Activated T-cell treated with anti-CD3 and anti-CD28 coated beads, Interleukin-2, amount 50 U/mL, for 4 hours (primary cell): ENCODE data around the gene REXO2. TPM values are rescaled to one million over a fixed set of nuclear protein-coding genes. Genes with fewer than 3 reads are reported as not detected.

Source experiments
- ATAC-seq, 2 donors: fragments of 200-7000 bp; cut with Tn5 transposase; one replicate each; pipeline ENCODE4 v1.10.0; 2021
- DNase-seq: peaks from one replicate; pipeline ENCODE4 v3.0.0-alpha.2; 2020
- H3K27me3 Mint-ChIP-seq: one replicate; pipeline ENCODE4 v1.8.0; 2021; ENCODE audit warnings: low read depth, mixed read lengths
- H3K36me3 Mint-ChIP-seq: one replicate; pipeline ENCODE4 v1.8.0; 2022; ENCODE audit warnings: mixed read lengths; ENCODE audit not compliant: insufficient read depth
- H3K4me1 Mint-ChIP-seq: one replicate; pipeline ENCODE4 v1.8.0; 2021; ENCODE audit warnings: low read depth, mixed read lengths
- H3K4me3 Mint-ChIP-seq: one replicate; pipeline ENCODE4 v1.8.0; 2021; ENCODE audit warnings: mild to moderate bottlenecking, moderate library complexity, mixed read lengths
- H3K9me3 Mint-ChIP-seq: one replicate; pipeline ENCODE4 v1.8.0; 2021; ENCODE audit warnings: mixed read lengths
- total RNA-seq, 3 donors: library from RNA; stranded (reverse); gene quantifications; one replicate each; pipeline ENCODE4 v1.2.1, GENCODE V29; 2021

The REXO2 gene
- total RNA-seq, 3 donors from 2014 or later, result 62.5 to 68.4 (median 66.5) TPM

GRCh38 chr11:114416441-114416961 is 22.8 kb upstream of the REXO2 start:
- H3K36me3 Mint-ChIP-seq, result peaks cover 4% of the 10 kb centered on the region
- H3K9me3 Mint-ChIP-seq, result no peaks in the 10 kb centered on the region
- H3K4me1 Mint-ChIP-seq, result no peaks in the 10 kb centered on the region
- ATAC-seq (no peak), DNase-seq (no peak)
- no peaks in the 10 kb centered on the region for H3K27me3 Mint-ChIP-seq
- H3K4me3 Mint-ChIP-seq, result no peak overlapping the region

- no peaks in the 10 kb centered on the region for H3K27me3 Mint-ChIP-seq
- peaks cover 18% of the 10 kb centered on the region for H3K9me3 Mint-ChIP-seq
- H3K4me3 Mint-ChIP-seq, result no peak overlapping the region
- no peaks in the 10 kb centered on the region for H3K36me3 Mint-ChIP-seq
- no peak for ATAC-seq
- no peaks in the 10 kb centered on the region for H3K4me1 Mint-ChIP-seq
- DNase-seq, result no peak
Measured at GRCh38 chr11:114426280-114426679, 13.0 kb upstream of the REXO2 start.

DNA sequence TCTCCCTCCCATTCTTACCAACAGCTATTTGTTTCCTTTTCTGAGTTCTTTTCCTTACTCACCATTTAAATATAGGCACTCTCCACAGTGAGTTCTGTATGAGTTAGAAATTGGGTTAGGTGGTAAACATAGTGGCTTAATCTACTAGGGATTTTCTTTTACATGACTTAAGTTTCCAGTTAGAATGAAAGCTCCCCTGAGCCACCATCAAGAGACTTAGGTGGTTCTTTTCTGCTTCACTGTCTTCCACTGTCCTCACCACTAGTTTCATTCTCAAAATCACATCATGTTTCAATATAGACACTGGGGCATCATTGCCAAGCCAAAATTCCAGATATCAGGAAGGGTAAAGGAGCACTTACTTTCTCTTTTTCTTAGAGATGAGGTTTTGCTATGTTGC is 9.0 kb upstream of the REXO2 start:
- H3K36me3 Mint-ChIP-seq, result no peaks in the 10 kb centered on the region
- DNase-seq (no peak), ATAC-seq (no peak)
- H3K4me1 Mint-ChIP-seq, result no peaks in the 10 kb centered on the region
- no peaks in the 10 kb centered on the region for H3K27me3 Mint-ChIP-seq
- peaks cover under 1% of the 10 kb centered on the region for H3K9me3 Mint-ChIP-seq
- H3K4me3 Mint-ChIP-seq, result no peak overlapping the region

DNA sequence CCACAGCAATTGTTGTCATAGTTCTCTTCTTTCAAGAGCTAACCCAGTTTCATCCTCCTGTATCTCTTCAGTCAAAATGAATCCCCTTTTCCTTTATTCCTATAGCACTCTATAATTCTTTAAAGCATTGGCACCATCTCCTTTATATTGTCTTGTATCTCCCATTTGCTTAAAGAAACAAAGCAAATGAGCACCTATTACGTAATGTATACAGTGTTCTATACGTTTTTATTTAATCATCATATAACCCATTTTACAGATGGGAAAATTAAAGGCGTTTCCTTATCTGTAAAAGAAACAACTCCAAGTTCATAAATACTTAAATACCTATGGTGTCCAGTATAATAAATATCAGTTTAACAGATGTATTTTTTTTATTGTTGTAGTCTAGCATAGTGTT is 6.4 kb upstream of the REXO2 start:
- H3K4me3 Mint-ChIP-seq, result no peak overlapping the region
- H3K4me1 Mint-ChIP-seq, result no peaks in the 10 kb centered on the region
- H3K36me3 Mint-ChIP-seq, result no peaks in the 10 kb centered on the region
- ATAC-seq (no peak), DNase-seq (no peak)
- no peaks in the 10 kb centered on the region for H3K9me3 Mint-ChIP-seq
- peaks cover 2% of the 10 kb centered on the region for H3K27me3 Mint-ChIP-seq

- Mint-ChIP-seq H3K9me3 (no peaks in the 10 kb centered on the region), H3K27me3 (peaks cover 2% of the 10 kb centered on the region), H3K4me3 (no peak overlapping the region), H3K4me1 (no peaks in the 10 kb centered on the region), H3K36me3 (no peaks in the 10 kb centered on the region)
- ATAC-seq (no peak), DNase-seq (no peak)
Measured at GRCh38 chr11:114433376-114433775, 5.9 kb upstream of the REXO2 start.

- no peaks in the 10 kb centered on the region for H3K9me3 Mint-ChIP-seq
- H3K4me1 Mint-ChIP-seq, result peaks cover 27% of the 10 kb centered on the region
- peaks cover 8% of the 10 kb centered on the region for H3K36me3 Mint-ChIP-seq
- H3K27me3 Mint-ChIP-seq, result peaks cover 2% of the 10 kb centered on the region
- DNase-seq, result no peak
- no peak overlapping the region for H3K4me3 Mint-ChIP-seq
- no peak for ATAC-seq
Measured at GRCh38 chr11:114438303-114438702, 964 bp upstream of the REXO2 start.

GRCh38 chr11:114440121-114440860 is 1.0 kb downstream of the REXO2 start:
- Mint-ChIP-seq H3K4me1 (peaks cover 27% of the 10 kb centered on the region), H3K36me3 (peaks cover 18% of the 10 kb centered on the region), H3K9me3 (no peaks in the 10 kb centered on the region), H3K27me3 (peaks cover 2% of the 10 kb centered on the region), H3K4me3 (peak overlapping the region; percentile 97)
- ATAC-seq, result no peak
- no peak for DNase-seq

- Mint-ChIP-seq H3K4me3 (peak overlapping the region; percentile 48), H3K36me3 (peaks cover 22% of the 10 kb centered on the region), H3K27me3 (no peaks in the 10 kb centered on the region), H3K4me1 (peaks cover 27% of the 10 kb centered on the region), H3K9me3 (no peaks in the 10 kb centered on the region)
- DNase-seq (no peak), ATAC-seq (no peak)
Measured at GRCh38 chr11:114440971-114441763, 1.9 kb downstream of the REXO2 start.

- H3K36me3 Mint-ChIP-seq, result peaks cover 27% of the 10 kb centered on the region
- H3K9me3 Mint-ChIP-seq, result no peaks in the 10 kb centered on the region
- no peak overlapping the region for H3K4me3 Mint-ChIP-seq
- DNase-seq (no peak), ATAC-seq (no peak)
- H3K27me3 Mint-ChIP-seq, result no peaks in the 10 kb centered on the region
- peaks cover 27% of the 10 kb centered on the region for H3K4me1 Mint-ChIP-seq
Measured at GRCh38 chr11:114441921-114442320, 2.7 kb downstream of the REXO2 start.

DNA sequence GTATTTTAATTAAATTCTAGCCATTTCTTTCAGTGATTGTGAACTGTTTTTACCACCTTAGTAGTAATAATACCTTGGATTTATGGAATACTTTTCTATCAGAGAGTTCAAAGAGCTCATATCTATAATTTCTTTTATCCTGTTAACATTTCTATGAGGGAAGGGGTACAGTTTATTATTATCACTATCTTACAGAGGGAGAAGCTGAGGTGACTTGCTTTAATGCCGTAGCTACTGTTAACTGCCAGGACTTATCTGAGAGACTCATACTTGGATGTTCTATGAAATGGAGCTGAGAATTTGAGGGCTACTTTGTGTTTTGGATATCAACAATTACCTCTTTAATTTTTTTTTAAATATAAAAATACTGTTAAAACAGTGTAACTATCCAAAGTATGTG is 3.3 kb downstream of the REXO2 start:
- ATAC-seq, result no peak
- Mint-ChIP-seq H3K27me3 (no peaks in the 10 kb centered on the region), H3K9me3 (no peaks in the 10 kb centered on the region), H3K4me1 (peaks cover 29% of the 10 kb centered on the region), H3K4me3 (no peak overlapping the region), H3K36me3 (peaks cover 33% of the 10 kb centered on the region)
- no peak for DNase-seq

GRCh38 chr11:114447444-114447843 is 8.2 kb downstream of the REXO2 start:
- Mint-ChIP-seq H3K4me3 (no peak overlapping the region), H3K4me1 (peaks cover 2% of the 10 kb centered on the region), H3K27me3 (no peaks in the 10 kb centered on the region), H3K9me3 (no peaks in the 10 kb centered on the region), H3K36me3 (peaks cover 41% of the 10 kb centered on the region)
- no peak for ATAC-seq
- no peak for DNase-seq

GRCh38 chr11:114447892-114448291 is 8.6 kb downstream of the REXO2 start:
- H3K36me3 Mint-ChIP-seq, result peaks cover 41% of the 10 kb centered on the region

GRCh38 chr11:114448749-114449482 is 9.6 kb downstream of the REXO2 start:
- Mint-ChIP-seq H3K9me3 (no peaks in the 10 kb centered on the region), H3K4me3 (no peak overlapping the region), H3K36me3 (peaks cover 46% of the 10 kb centered on the region), H3K27me3 (no peaks in the 10 kb centered on the region), H3K4me1 (peaks cover 2% of the 10 kb centered on the region)
- ATAC-seq (no peak), DNase-seq (no peak)

More at GRCh38 chr11:114447892-114448291, 8.6 kb downstream of the REXO2 start:
- Mint-ChIP-seq H3K4me1 (peaks cover 2% of the 10 kb centered on the region), H3K4me3 (no peak overlapping the region), H3K9me3 (no peaks in the 10 kb centered on the region), H3K27me3 (no peaks in the 10 kb centered on the region)
- ATAC-seq, result no peak
- DNase-seq, result no peak

- no peak overlapping the region for H3K4me3 Mint-ChIP-seq
- ATAC-seq (no peak), DNase-seq (no peak)
- no peaks in the 10 kb centered on the region for H3K9me3 Mint-ChIP-seq
- peaks cover 2% of the 10 kb centered on the region for H3K4me1 Mint-ChIP-seq
- peaks cover 38% of the 10 kb centered on the region for H3K36me3 Mint-ChIP-seq
- H3K27me3 Mint-ChIP-seq, result no peaks in the 10 kb centered on the region
Measured at GRCh38 chr11:114449845-114450244, 10.6 kb downstream of the REXO2 start.
